Endothelial cell of umbilical vein (primary cell): ENCODE measurements around the gene SLC6A19. TPM values are rescaled to one million over a fixed set of nuclear protein-coding genes. Genes with fewer than 3 reads are reported as not detected.

Experiments
- BruUV-seq: library from RNA; stranded (reverse); fragments of 400-500 nt; replicated peaks from 2 replicates; lab custom pipeline; 2021; lab: Mats Ljungman, UMichigan
- CTCF ChIA-PET: fragments of 300-600, 350-600 bp; sonication (Branson Sonifier 250); formaldehyde crosslinking; loops from one replicate; lab custom pipeline; 2021; ENCODE audit warnings: antibody characterized with exemption, inconsistent platforms; lab: Charles Lee
- POLR2A ChIA-PET: fragments of 300-600, 350-600 bp; sonication (Branson Sonifier 250); formaldehyde crosslinking; loops from one replicate; lab custom pipeline; 2021; ENCODE audit warnings: antibody characterized with exemption, inconsistent platforms; lab: Charles Lee
- DNase-seq: peaks from one replicate; pipeline ENCODE4 v3.0.0-alpha.2; 2011; ENCODE audit warnings: low read depth, low spot score
- FAIRE-seq: peaks from 2 replicates; lab custom pipeline; 2011; peaks lifted over from hg19 to GRCh38; lab: Jason Lieb, UNC
- H2AFZ ChIP-seq: 2 replicates; pipeline ENCODE4 v1.6.0; 2012; ENCODE audit warnings: low read depth, low read length, control low read depth, inconsistent platforms
- H3K27ac ChIP-seq: 2 replicates; pipeline ENCODE4 v1.5.1; 2011; ENCODE audit warnings: low read depth, mild to moderate bottlenecking, control low read depth, low read length, moderate library complexity; ENCODE audit not compliant: insufficient read depth
- H3K27me3 ChIP-seq, 2 experiments: 2 replicates each; pipeline versions ENCODE4 v1.6.0 to v1.6.1; 2011; ENCODE audit warnings: low read length in 2 of 2, mixed read lengths in 1 of 2; ENCODE audit not compliant: control insufficient read depth in 2 of 2, insufficient read depth in 2 of 2
- H3K36me3 ChIP-seq, 2 experiments: 2 replicates in 1 of 2; 3 replicates in 1 of 2; pipeline ENCODE4 v1.5.1; 2011; ENCODE audit warnings: low read length in 2 of 2, mild to moderate bottlenecking in 1 of 2, moderate library complexity in 1 of 2; ENCODE audit not compliant: control insufficient read depth in 2 of 2, insufficient read depth in 2 of 2; ENCODE audit errors: extremely low read depth in 1 of 2
- H3K4me1 ChIP-seq: 3 replicates; pipeline ENCODE4 v1.5.1; 2011; ENCODE audit warnings: mild to moderate bottlenecking, low read length; ENCODE audit not compliant: control insufficient read depth, insufficient read depth; ENCODE audit errors: extremely low read depth
- H3K4me2 ChIP-seq: 2 replicates; pipeline ENCODE4 v1.6.1; 2011; ENCODE audit warnings: low read length, control low read depth, mixed read lengths; ENCODE audit not compliant: insufficient read depth
- H3K4me3 ChIP-seq, 3 experiments: fragments of 200-600 bp in 1 of 3; sonication (generic), shearing (Covaris generic) in 1 of 3; replicated peaks in 1 of 3; 2 replicates each; pipeline ENCODE4 v1.5.1; 2011 to 2016; ENCODE audit warnings: control low read depth in 3 of 3, low read length in 3 of 3, mild to moderate bottlenecking in 2 of 3, inconsistent platforms in 1 of 3, low read depth in 1 of 3, moderate library complexity in 1 of 3; ENCODE audit not compliant: insufficient read depth in 1 of 3
- H3K79me2 ChIP-seq: 2 replicates; pipeline ENCODE4 v1.6.0; 2012; ENCODE audit warnings: low read length, inconsistent platforms; ENCODE audit not compliant: control insufficient read depth, insufficient read depth
- H3K9ac ChIP-seq: replicated peaks from 2 replicates; pipeline ENCODE3; 2011; ENCODE audit warnings: low read length, control low read depth; ENCODE audit not compliant: insufficient read depth; ENCODE audit errors: extremely low read depth
- H3K9me1 ChIP-seq: replicated peaks from 3 replicates; pipeline ENCODE4 v1.6.0; 2011; ENCODE audit warnings: mild to moderate bottlenecking, low read length; ENCODE audit not compliant: control insufficient read depth, insufficient read depth; ENCODE audit errors: extremely low read depth
- H3K9me3 ChIP-seq: replicated peaks from 2 replicates; pipeline ENCODE4 v1.5.1; 2012; ENCODE audit warnings: low read length, inconsistent platforms; ENCODE audit not compliant: control insufficient read depth, insufficient read depth
- H4K20me1 ChIP-seq: replicated peaks from 2 replicates; pipeline ENCODE3; 2011; ENCODE audit warnings: mild to moderate bottlenecking, low read length; ENCODE audit not compliant: control insufficient read depth, insufficient read depth; ENCODE audit errors: extremely low read depth
- EZH2 ChIP-seq: IDR thresholded peaks from 2 replicates; pipeline ENCODE4 v1.6.1; 2012; ENCODE audit warnings: borderline replicate concordance, low read depth, mild to moderate bottlenecking, moderate library complexity, low read length, inconsistent platforms; ENCODE audit not compliant: severe bottlenecking
- FOS ChIP-seq: IDR thresholded peaks from 2 replicates; pipeline ENCODE4 v1.6.1; 2011; ENCODE audit warnings: mild to moderate bottlenecking, low read length, moderate library complexity, borderline replicate concordance; ENCODE audit not compliant: insufficient read depth
- GATA2 ChIP-seq: IDR thresholded peaks from 2 replicates; pipeline ENCODE4 v1.7.0; 2011; ENCODE audit warnings: low read depth, mild to moderate bottlenecking, moderate library complexity, mixed read lengths, low read length; ENCODE audit not compliant: insufficient read length, insufficient read depth
- JUN ChIP-seq: IDR thresholded peaks from 2 replicates; pipeline ENCODE4 v1.6.1; 2011; ENCODE audit warnings: borderline replicate concordance, low read depth; ENCODE audit not compliant: insufficient read length, insufficient read depth
- MYC ChIP-seq: IDR thresholded peaks from one replicate; pipeline ENCODE4 v1.6.1; 2011; ENCODE audit warnings: mild to moderate bottlenecking, low read depth, low read length
- POLR2A ChIP-seq: IDR thresholded peaks from 2 replicates; pipeline ENCODE4 v1.6.1; 2012; ENCODE audit warnings: low read depth, mild to moderate bottlenecking, control low read depth, low read length
- POLR2AphosphoS5 ChIP-seq: IDR thresholded peaks from 2 replicates; pipeline ENCODE4 v1.6.1; 2012; ENCODE audit warnings: low read depth, mild to moderate bottlenecking, control low read depth, low read length, moderate library complexity; ENCODE audit not compliant: insufficient read depth
- dilution Hi-C: fragments of 300-500 bp; cut with MboI; formaldehyde crosslinking; loops from one replicate; pipeline ENCODE4 v1.15.0; 2019; ENCODE audit warnings: low sequenced_read_pairs; ENCODE audit not compliant: extremely low pct_ligation_motif_present
- intact Hi-C: fragments of 100-400 bp; cut with micrococcal nuclease; formaldehyde crosslinking; loops from one replicate; pipeline ENCODE4 v1.10.0; 2022
- polyA plus RNA-seq, 4 experiments: library from polyadenylated mRNA; depleted of rRNA in 3 of 4; stranded (reverse) in 3 of 4; unstranded in 1 of 4; fragments of >200 nt; gene quantifications; 2 replicates each; pipeline versions ENCODE4 v1.2.1 to v1.2.3, GENCODE V29; 2011 to 2012; ENCODE audit warnings: missing spikeins in 1 of 4
- total RNA-seq: library from RNA; stranded (reverse); gene quantifications from 2 replicates; pipeline ENCODE4 v1.2.3, GENCODE V29; 2021
- TF ChIP-seq, protein P1 (sequence below): IDR thresholded peaks from 2 replicates; pipeline ENCODE4 v1.6.1; 2011; ENCODE audit not compliant: insufficient read depth, insufficient read length
- TF ChIP-seq, protein P2 (sequence below), 2 donors: IDR thresholded peaks; 1 replicate in 1 of 2; 2 replicates in 1 of 2; pipeline ENCODE4 v1.5.1; 2011; ENCODE audit warnings: low read length in 2 of 2, mild to moderate bottlenecking in 2 of 2, moderate library complexity in 2 of 2, control low read depth in 1 of 2, inconsistent platforms in 1 of 2, low read depth in 1 of 2; ENCODE audit not compliant: insufficient read depth in 1 of 2; ENCODE audit errors: extremely low read depth in 1 of 2

Gene SLC6A19
- total and polyA plus RNA-seq, 2 donors (not counting 3 experiments of a cell fraction or from before 2014, with no cell fraction given): not detected

DNA sequence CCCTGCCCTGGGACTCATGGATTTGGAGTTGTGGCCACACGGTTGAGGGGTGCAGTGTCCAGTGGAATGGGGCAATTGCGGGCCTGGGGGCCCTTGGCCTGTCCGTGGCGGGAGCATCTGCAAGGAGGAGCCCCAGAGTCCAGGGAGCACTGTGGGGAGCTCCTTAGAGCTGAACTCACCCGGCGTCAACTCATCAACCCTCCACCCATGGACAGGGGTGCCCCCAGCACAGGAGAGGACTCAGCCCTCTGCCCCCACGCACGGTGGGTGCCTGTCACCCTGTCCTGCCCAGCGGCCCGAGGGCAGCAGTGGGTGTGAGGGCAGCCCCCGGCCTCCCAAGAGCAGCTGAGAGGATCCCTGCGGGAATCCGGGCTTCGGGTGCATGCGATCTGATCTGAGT is 23.2 kb downstream of the SLC6A19 start:
- ChIA-PET CTCF (no interaction called here), POLR2A (no interaction called here)
- no peaks in the 10 kb centered on the region for H3K9me1 ChIP-seq
- no peaks in the 10 kb centered on the region for H3K79me2 ChIP-seq
- no peaks in the 10 kb centered on the region for H4K20me1 ChIP-seq
- intact Hi-C loops: no loop called here
- dilution Hi-C loops: no loop called here
- DNase-seq: no peak
- no peaks in the 10 kb centered on the region for H3K9me3 ChIP-seq
- peaks cover 0 to 2% of the 10 kb centered on the region in 2 experiments for H3K27me3 ChIP-seq
- no peak for FAIRE-seq
- H3K9ac ChIP-seq: no peak overlapping the region
- H2AFZ ChIP-seq: no peak overlapping the region
- TF ChIP-seq, protein P1, sequence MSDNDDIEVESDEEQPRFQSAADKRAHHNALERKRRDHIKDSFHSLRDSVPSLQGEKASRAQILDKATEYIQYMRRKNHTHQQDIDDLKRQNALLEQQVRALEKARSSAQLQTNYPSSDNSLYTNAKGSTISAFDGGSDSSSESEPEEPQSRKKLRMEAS: no peak
- no peaks in the 10 kb centered on the region for H3K4me1 ChIP-seq
- H3K4me3 ChIP-seq: no peak overlapping the region
- H3K36me3 ChIP-seq: no peaks in the 10 kb centered on the region
- H3K27ac ChIP-seq: no peak overlapping the region
- no TSS peak for BruUV-seq
- no peak overlapping the region for H3K4me2 ChIP-seq

DNA sequence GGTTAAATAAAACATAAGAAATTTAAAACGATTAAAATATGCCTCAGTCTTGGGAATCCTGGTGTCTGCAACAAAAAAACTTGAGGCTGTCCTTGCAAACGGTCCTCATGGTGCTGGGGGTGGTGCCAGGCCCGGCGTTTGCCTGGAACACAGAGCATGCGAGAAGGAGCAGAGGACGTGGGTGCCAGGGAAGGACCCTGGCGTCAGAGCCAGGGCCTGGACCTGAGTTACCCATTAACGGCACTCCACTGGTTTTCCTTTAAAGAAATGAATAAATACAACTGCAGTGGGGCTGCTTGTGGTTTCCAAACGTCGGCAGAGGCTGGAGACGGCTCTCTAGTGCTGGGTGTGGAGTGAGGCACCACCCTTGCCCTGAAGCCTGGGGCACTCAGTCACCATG is 23.7 kb downstream of the SLC6A19 start, which contains the start of gene SLC6A18:
SLC6A18 (plus strand) TSS at position 301 of the 400 bp plus-strand sequence; CDS start at position 398, 97 bp downstream.
- intact Hi-C loops: no loop called here
- Histone ChIP-seq H3K4me1 (no peaks in the 10 kb centered on the region), H3K27ac (no peak within 1 kb of the TSS), H3K9me1 (no peaks in the 10 kb centered on the region), H3K4me3 (no peak within 1 kb of the TSS), H3K27me3 (peaks cover 0 to 2% of the 10 kb centered on the region in 2 experiments), H3K9me3 (no peaks in the 10 kb centered on the region), H3K36me3 (no peaks in the 10 kb centered on the region), H2AFZ (no peak within 1 kb of the TSS), H3K9ac (no peak within 1 kb of the TSS), H3K4me2 (no peak within 1 kb of the TSS), H3K79me2 (no peaks in the 10 kb centered on the region), H4K20me1 (no peaks in the 10 kb centered on the region)
- TF ChIP-seq, protein P1: no peak
- no peak for TF ChIP-seq MYC
- TF ChIP-seq POLR2A: no peak
- no peak for TF ChIP-seq EZH2
- TF ChIP-seq GATA2: no peak
- TF ChIP-seq FOS: no peak
- TF ChIP-seq JUN: no peak
- TF ChIP-seq, protein P2, sequence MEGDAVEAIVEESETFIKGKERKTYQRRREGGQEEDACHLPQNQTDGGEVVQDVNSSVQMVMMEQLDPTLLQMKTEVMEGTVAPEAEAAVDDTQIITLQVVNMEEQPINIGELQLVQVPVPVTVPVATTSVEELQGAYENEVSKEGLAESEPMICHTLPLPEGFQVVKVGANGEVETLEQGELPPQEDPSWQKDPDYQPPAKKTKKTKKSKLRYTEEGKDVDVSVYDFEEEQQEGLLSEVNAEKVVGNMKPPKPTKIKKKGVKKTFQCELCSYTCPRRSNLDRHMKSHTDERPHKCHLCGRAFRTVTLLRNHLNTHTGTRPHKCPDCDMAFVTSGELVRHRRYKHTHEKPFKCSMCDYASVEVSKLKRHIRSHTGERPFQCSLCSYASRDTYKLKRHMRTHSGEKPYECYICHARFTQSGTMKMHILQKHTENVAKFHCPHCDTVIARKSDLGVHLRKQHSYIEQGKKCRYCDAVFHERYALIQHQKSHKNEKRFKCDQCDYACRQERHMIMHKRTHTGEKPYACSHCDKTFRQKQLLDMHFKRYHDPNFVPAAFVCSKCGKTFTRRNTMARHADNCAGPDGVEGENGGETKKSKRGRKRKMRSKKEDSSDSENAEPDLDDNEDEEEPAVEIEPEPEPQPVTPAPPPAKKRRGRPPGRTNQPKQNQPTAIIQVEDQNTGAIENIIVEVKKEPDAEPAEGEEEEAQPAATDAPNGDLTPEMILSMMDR (IDR thresholded peaks at IDR 0.05; ENCODE audit: extremely low read depth in 1 of 2, insufficient read depth in 1 of 2, low read depth in 1 of 2, low read length in 2 of 2): no peak
- no peak for TF ChIP-seq POLR2AphosphoS5
- CTCF ChIA-PET: no interaction called here
- DNase-seq (no peak), FAIRE-seq (no peak)
- no TSS peak for BruUV-seq
- dilution Hi-C loops: no loop called here
- POLR2A ChIA-PET: no interaction called here
